Measurements from ENCODE around the gene ELAC2. TPM values are rescaled to one million over a fixed set of nuclear protein-coding genes. Genes with fewer than 3 reads are reported as not detected.
"Not testable (repeated sequence)": the region's sequence is repeated elsewhere in the genome, so short reads cannot be mapped to it uniquely, and the experiment has no call there.

The ELAC2 gene
- polyA plus RNA-seq, 1 donor from 2014 or later: 34.6 TPM

- no peak overlapping the region for H3K4me2 ChIP-seq (ENCODE audit: low read length)
- TF ChIP-seq POLR2AphosphoS5 (IDR thresholded peaks at IDR 0.05) (no peak), MXI1 (conservative IDR thresholded peaks at IDR 0.05; ENCODE audit: poor library complexity, severe bottlenecking) (no peak), RAD21 (conservative IDR thresholded peaks at IDR 0.05) (no peak), CTCF (IDR thresholded peaks at IDR 0.05; ENCODE audit: poor library complexity, severe bottlenecking) (no peak), SMC3 (conservative IDR thresholded peaks at IDR 0.05; ENCODE audit: poor library complexity) (no peak), TAF1 (IDR thresholded peaks at IDR 0.05; ENCODE audit: low read depth) (no peak), EP300 (conservative IDR thresholded peaks at IDR 0.05; ENCODE audit: poor library complexity, severe bottlenecking) (no peak), EZH2 (IDR thresholded peaks at IDR 0.05; ENCODE audit: borderline replicate concordance, insufficient read depth, low read length, poor library complexity, severe bottlenecking) (no peak)
- TF ChIP-seq, protein P1, sequence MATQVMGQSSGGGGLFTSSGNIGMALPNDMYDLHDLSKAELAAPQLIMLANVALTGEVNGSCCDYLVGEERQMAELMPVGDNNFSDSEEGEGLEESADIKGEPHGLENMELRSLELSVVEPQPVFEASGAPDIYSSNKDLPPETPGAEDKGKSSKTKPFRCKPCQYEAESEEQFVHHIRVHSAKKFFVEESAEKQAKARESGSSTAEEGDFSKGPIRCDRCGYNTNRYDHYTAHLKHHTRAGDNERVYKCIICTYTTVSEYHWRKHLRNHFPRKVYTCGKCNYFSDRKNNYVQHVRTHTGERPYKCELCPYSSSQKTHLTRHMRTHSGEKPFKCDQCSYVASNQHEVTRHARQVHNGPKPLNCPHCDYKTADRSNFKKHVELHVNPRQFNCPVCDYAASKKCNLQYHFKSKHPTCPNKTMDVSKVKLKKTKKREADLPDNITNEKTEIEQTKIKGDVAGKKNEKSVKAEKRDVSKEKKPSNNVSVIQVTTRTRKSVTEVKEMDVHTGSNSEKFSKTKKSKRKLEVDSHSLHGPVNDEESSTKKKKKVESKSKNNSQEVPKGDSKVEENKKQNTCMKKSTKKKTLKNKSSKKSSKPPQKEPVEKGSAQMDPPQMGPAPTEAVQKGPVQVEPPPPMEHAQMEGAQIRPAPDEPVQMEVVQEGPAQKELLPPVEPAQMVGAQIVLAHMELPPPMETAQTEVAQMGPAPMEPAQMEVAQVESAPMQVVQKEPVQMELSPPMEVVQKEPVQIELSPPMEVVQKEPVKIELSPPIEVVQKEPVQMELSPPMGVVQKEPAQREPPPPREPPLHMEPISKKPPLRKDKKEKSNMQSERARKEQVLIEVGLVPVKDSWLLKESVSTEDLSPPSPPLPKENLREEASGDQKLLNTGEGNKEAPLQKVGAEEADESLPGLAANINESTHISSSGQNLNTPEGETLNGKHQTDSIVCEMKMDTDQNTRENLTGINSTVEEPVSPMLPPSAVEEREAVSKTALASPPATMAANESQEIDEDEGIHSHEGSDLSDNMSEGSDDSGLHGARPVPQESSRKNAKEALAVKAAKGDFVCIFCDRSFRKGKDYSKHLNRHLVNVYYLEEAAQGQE (IDR thresholded peaks at IDR 0.05; ENCODE audit: borderline replicate concordance): no peak
- H3K79me2 ChIP-seq (replicated peaks; ENCODE audit: insufficient read depth, low read length): no peaks in the 10 kb centered on the region
- no peak overlapping the region for H3K4me3 ChIP-seq (ENCODE audit: low read length)
- no peak overlapping the region for H3K27ac ChIP-seq (ENCODE audit: low read length)
- no peaks in the 10 kb centered on the region for H3K9me2 ChIP-seq (ENCODE audit: insufficient read depth, low read length)
- no peaks in the 10 kb centered on the region for H4K20me1 ChIP-seq (ENCODE audit: insufficient read depth)
- no peaks in the 10 kb centered on the region for H3K9me3 ChIP-seq (ENCODE audit: low read length)
- H3K27me3 ChIP-seq (ENCODE audit: insufficient read depth, low read depth, low read length): no peaks in the 10 kb centered on the region
- no peaks in the 10 kb centered on the region for H3K36me3 ChIP-seq (ENCODE audit: insufficient read depth, low read length)
- no peaks in the 10 kb centered on the region for H3F3A ChIP-seq (ENCODE audit: insufficient read depth, low read length, poor library complexity, severe bottlenecking)
- no peak overlapping the region for H3K9ac ChIP-seq (ENCODE audit: low read length)
- no peak overlapping the region for H2AFZ ChIP-seq (ENCODE audit: low read depth, low read length)
Measured at GRCh38 chr17:12979246-12979645, 38.6 kb downstream of the ELAC2 start.

DNA sequence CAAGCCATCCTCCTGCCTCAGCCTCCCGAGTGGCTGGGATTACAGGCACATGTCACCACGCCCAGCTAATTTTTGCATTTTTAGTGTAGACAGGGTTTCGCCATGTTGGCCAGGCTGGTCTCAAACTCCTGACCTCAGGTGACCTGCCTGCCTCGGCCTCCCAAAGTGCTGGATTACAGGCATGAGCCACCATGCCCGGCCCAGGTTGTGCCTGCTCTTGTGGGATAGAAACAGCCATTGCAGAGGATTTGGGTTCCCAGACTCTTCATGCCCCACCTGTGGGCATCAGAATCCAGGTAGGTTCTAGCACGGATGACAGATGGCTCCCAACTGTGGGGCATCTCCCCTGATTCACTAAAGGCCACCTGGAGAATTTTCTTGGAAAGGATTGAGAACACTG lies 39.0 kb downstream of the ELAC2 start:
- not testable (repeated sequence) for H3K27me3 ChIP-seq (ENCODE audit: insufficient read depth, low read depth, low read length); H3F3A ChIP-seq (ENCODE audit: insufficient read depth, low read length, poor library complexity, severe bottlenecking); H3K9me3 ChIP-seq (ENCODE audit: low read length); H3K4me2 ChIP-seq (ENCODE audit: low read length); H3K27ac ChIP-seq (ENCODE audit: low read length); H4K20me1 ChIP-seq (ENCODE audit: insufficient read depth); H3K9ac ChIP-seq (ENCODE audit: low read length); H3K36me3 ChIP-seq (ENCODE audit: insufficient read depth, low read length); H3K4me3 ChIP-seq (ENCODE audit: low read length); H3K9me2 ChIP-seq (ENCODE audit: insufficient read depth, low read length); H2AFZ ChIP-seq (ENCODE audit: low read depth, low read length); H3K79me2 ChIP-seq (replicated peaks; ENCODE audit: insufficient read depth, low read length)
